8988T (cell line): ENCODE data around the gene TGFB1I1.
"Not testable (repeated sequence)": the region's sequence is repeated elsewhere in the genome, so short reads cannot be mapped to it uniquely, and the experiment has no call there.

Experiments used
- DNase-seq: peaks from one replicate; pipeline ENCODE4 v3.0.0; 2011

TGFB1I1 gene

DNA sequence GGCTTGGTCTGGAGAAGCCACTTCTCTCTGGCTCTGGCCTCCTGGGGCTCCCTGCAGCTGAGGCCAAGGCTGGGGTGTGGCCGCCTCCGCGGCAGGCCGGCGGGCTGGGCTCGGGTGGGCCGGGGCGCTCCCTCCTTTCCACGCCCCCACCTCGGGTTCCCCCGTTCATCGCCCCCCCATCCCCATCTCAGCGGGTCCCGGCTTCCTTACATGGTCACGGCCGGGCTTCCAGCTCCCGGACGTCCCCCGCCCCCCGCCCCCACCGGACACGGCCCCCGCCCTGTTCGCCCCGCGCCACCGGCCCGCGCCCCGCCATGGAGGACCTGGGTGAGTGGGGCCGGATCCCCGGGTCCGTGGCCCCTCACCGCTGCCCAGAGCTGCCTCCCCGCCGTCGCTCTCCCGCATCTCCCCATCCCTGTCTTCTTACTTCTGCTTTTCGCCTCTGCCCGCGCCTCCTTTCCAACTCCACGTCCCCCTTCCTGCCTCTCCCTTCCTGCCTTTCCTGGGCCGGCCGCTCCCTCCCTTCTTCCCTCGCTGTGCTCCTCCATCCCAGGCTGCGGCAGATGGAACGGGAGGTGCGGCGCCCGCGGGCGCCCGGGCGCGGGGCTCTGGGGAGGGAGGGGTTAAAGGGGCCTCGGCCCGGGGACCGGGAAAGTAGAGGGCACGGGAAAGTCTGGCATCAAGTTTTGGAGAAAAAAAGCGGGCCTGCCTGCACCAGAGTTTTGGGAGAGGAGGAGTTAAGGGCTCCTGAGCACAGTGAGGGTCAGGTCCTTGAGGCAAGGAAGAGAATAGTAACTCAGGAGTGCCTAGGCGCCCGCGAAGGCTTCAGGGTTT is at the start of gene TGFB1I1:
TSS of gene TGFB1I1 (plus strand) at position 278 of the 834 bp plus-strand sequence. CDS start at position 315, 37 bp downstream.
- DNase-seq, result no peak

DNA sequence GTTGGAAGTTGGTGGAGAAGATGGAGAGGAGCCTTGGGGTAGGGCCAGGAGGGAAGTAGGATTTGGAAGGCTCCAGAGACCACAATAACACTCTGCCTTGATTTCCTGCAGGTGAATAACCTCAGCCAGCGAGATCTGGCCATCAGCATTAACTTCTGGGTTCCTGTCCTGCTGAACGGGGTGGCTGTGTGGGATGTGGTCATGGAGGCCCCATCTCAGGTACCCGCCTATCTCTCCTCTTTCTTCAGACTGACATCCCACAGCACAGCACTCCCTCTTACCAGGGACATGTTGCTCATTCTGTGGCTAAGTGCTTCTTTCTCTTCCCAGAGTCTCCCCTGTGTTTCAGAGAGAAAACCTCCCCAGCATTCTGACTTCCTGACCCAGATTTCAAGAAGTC is 48.7 kb upstream of the TGFB1I1 start:
- no peak for DNase-seq

GRCh38 chr16:31423801-31424200 is 48.2 kb upstream of the TGFB1I1 start:
- DNase-seq, result no peak

GRCh38 chr16:31427441-31428278 is 44.3 kb upstream of the TGFB1I1 start:
- no peak for DNase-seq

DNA sequence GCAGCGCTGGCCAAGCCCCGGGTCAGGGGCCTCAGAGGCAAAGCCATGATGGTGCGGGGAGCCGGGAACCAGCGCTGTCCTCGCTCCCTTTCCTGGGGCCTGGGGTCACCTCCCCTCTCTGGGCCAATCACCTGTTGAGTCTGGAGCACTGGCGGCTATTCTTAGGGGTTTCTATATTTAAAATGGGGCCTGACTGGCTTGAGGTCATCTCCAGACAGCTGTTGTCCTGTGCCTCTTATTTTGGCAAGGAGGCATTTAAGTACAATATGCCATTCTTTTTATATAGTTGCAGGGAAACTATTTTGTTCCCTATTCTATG is 43.7 kb upstream of the TGFB1I1 start, which contains the start of gene COX6A2:
TSS of gene COX6A2 (minus strand) at position 82 of the 319 bp plus-strand sequence. CDS start at position 47, 35 bp downstream.
- DNase-seq, result no peak

GRCh38 chr16:31428638-31429247 is 43.2 kb upstream of the TGFB1I1 start:
- DNase-seq, result no peak

DNA sequence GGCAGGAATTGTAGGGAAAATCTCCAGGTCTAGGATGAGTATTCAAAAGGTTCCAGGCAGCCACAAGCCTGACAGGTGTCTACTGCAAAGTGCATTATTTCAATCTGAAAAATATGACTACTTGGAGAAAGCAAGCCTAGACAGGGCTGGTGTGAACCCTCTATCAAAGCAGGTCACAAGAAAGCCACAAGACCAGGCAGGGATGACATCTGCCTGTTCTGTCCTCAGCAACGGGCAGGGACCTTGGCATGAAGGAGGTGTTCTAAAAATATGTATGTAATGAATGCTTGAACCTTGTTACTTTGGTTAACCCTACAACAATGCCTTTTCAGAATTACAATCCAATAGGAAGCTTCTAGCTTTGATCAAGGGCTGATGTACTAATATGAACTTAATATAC is 42.6 kb upstream of the TGFB1I1 start:
- no peak for DNase-seq

- DNase-seq, result no peak
These were observed 42.2 kb upstream of the TGFB1I1 start for GRCh38 chr16:31429796-31430195.

DNA sequence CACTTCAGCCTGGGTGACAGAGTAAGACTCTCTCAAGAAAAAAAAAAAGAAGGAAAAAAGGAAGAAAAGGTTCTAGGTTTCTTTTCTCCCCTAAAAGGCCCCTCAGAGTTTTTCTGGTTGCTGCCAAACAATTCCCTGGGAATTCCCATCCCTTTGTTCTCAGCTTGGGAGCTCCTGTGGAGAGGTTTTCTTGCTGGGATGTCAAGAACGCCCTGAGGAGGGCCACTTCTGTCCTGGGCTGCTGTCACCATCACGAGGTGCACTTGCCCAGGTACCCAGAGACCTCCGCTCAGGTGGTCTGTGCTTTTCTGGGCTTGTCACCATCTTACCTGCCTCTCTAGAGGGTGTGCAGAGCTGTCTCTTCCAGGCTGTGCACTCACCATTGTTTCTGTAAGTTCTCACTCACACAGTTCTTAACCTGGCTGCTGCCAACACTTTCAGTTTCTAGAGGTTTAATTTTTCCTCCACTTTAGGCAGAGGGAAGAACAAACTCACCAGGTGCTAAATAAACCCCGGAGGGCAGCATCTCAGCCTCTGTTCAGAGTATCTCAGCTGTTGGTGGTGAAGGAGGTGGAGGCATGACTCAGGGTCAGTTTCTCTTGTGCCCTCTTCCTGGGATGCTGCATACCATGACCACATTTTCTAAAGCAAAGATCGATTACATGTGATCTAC is 41.4 kb upstream of the TGFB1I1 start:
- DNase-seq, result no peak

- DNase-seq, result no peak
These were observed 36.4 kb upstream of the TGFB1I1 start for GRCh38 chr16:31435341-31436220.

- DNase-seq, result no peak
These were observed 35.5 kb upstream of the TGFB1I1 start for GRCh38 chr16:31436221-31437045.

- no peak for DNase-seq
These were observed 33.5 kb upstream of the TGFB1I1 start for GRCh38 chr16:31438414-31438813.

DNA sequence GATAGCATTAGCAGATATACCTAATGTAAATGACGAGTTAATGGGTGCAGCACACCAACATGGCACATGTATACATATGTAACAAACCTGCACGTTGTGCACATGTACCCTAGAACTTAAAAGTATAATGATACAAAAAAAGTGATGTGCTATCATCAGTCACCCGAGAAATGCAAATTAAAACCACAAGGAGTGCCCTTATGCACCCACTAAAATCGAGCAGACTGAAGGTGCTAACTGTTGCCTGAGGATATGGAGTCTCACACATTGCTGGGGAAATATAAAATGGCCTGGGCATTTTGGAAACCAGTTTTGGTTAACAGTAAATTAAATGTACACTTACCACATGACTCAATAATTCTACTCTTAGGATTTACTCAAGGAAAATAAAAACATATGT is 32.9 kb upstream of the TGFB1I1 start:
- DNase-seq, result not testable (repeated sequence)

DNA sequence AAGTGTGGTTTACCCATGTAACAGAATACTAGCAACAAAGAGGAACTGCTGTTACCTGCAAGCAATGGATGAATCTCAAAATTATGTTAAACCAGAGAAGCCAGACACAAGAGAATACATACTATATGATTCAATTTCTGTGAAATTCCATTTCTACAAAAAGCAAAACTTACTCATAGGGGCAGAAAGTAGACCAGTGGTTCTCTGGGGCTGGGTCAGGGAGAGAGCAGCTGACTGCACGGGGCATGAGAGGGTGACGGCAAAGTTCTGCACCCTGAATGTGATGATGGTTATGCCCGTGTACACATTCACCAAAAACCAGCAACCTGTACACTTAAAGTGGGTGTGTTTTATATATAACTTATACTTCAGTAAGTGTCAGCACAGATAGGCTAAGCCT is 32.4 kb upstream of the TGFB1I1 start:
- DNase-seq, result no peak

GRCh38 chr16:31440516-31441184 is 31.3 kb upstream of the TGFB1I1 start:
- no peak for DNase-seq

DNA sequence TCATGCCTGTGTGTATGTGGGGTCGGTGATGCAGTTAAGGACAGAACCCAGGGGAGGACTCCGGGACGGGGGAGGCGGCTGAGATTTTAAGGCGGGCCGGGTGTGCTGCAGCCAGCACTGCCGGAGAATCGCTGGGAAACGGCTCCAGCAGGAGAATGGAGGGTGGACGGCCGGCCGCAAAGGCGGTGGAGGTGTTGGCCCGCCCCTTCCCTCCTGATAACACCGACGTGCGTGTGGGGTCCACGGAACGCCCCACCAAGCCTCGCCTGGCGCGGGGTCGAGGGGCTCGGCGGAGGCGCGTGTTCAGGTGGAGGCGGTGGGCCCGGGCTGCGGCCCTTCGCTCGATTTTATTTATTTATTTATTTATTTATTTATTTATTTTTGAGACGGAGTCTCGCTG is 30.0 kb upstream of the TGFB1I1 start:
- DNase-seq, result no peak

GRCh38 chr16:31445931-31446330 is 26.0 kb upstream of the TGFB1I1 start:
- DNase-seq, result not testable (repeated sequence)

- DNase-seq, result no peak
These were observed 20.8 kb upstream of the TGFB1I1 start for GRCh38 chr16:31451201-31451600.

DNA sequence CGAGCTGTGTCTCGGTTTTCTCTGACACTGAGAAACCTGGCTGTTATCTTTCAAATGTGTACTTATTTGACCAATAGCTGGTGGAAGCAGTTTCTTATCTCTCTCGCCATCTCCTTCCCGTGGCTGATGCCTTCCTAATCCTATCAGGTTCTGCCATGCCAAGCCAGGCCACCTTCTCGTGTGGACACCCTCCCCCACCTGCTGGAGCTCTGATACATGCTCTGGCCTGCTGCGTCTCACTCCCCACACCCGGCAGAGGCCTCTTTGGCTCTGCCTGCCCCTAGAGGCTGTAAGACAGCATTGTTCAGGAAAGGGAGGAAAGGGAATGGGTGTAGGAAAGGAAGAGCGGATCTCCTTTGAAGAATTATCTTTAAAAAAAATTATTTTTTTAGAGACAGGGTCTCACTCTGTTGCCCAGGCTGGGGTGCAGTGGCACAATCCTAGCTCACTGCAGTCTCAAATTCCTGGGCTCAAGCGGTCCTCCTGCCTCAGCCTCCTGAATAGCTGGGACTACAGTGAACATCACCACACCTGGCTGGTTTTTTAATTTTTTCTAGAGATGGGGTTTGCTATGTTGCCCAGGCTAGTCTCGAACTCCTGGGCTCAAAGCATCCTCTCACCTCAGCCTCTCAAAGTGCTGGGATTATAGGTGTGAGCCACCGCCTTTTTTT is 20.1 kb upstream of the TGFB1I1 start:
- no peak for DNase-seq

- DNase-seq, result no peak
These were observed 19.3 kb upstream of the TGFB1I1 start for GRCh38 chr16:31452631-31453106.
